GM12865 (cell line): ENCODE measurements around the gene PRDM5.

Experiments used
- DNase-seq: peaks from one replicate; pipeline ENCODE4 v3.0.0; 2010; ENCODE audit warnings: low read depth
- H3K4me3 ChIP-seq: 2 replicates; pipeline ENCODE4 v1.5.1; 2011; ENCODE audit warnings: mild to moderate bottlenecking, low read depth, low read length, control low read depth
- CTCF ChIP-seq: IDR thresholded peaks from 2 replicates; pipeline ENCODE4 v1.5.1; 2011; ENCODE audit warnings: low read length, control low read depth, low read depth, inconsistent platforms; ENCODE audit not compliant: insufficient read depth; ENCODE audit errors: missing control alignments

Gene PRDM5

GRCh38 chr4:120724656-120725055, 197.9 kb downstream of the PRDM5 start:
- TF ChIP-seq CTCF: no peak
- H3K4me3 ChIP-seq: no peak overlapping the region
- DNase-seq: no peak

- no peak for DNase-seq
- no peak overlapping the region for H3K4me3 ChIP-seq
- no peak for TF ChIP-seq CTCF
Measured at GRCh38 chr4:120723986-120724385, 198.5 kb downstream of the PRDM5 start.

GRCh38 chr4:120723105-120723504, 199.4 kb downstream of the PRDM5 start:
- no peak overlapping the region for H3K4me3 ChIP-seq
- TF ChIP-seq CTCF: no peak
- DNase-seq: no peak

GRCh38 chr4:120722655-120723054, 199.9 kb downstream of the PRDM5 start:
- H3K4me3 ChIP-seq: no peak overlapping the region
- TF ChIP-seq CTCF: no peak
- no peak for DNase-seq

- DNase-seq: peak; percentile 39
- H3K4me3 ChIP-seq: no peak overlapping the region
- no peak for TF ChIP-seq CTCF
Measured at GRCh38 chr4:120720354-120720934, 202.1 kb downstream of the PRDM5 start.

GRCh38 chr4:120718979-120719566, 203.5 kb downstream of the PRDM5 start:
- H3K4me3 ChIP-seq: no peak overlapping the region
- peak; percentile 78 for TF ChIP-seq CTCF
- DNase-seq: peak; percentile 68

GRCh38 chr4:120716346-120716745, 206.2 kb downstream of the PRDM5 start:
- no peak for TF ChIP-seq CTCF
- no peak for DNase-seq

More at GRCh38 chr4:120716346-120716745, 206.2 kb downstream of the PRDM5 start:
- H3K4me3 ChIP-seq: no peak overlapping the region
